Ovary (tissue), 9 donors: ENCODE data around the gene AP5B1. TPM values are rescaled to one million over a fixed set of nuclear protein-coding genes. Genes with fewer than 3 reads are reported as not detected.

Experiments
- DNase-seq, 5 donors: peaks; one replicate each; pipeline ENCODE4 v3.0.0-alpha.2; 2019 to 2020
- H3K27ac ChIP-seq, 2 donors: fragments of 200-600 bp; one replicate each; pipeline versions ENCODE4 v1.5.1 to v1.8.0; 2019 to 2022
- H3K27me3 ChIP-seq: fragments of 200-600 bp; one replicate; pipeline ENCODE4 v1.8.0; 2022
- H3K36me3 ChIP-seq: fragments of 200-600 bp; sonication (generic); one replicate; pipeline ENCODE4 v1.5.1; 2019
- H3K4me1 ChIP-seq: one replicate; pipeline ENCODE4 v1.8.1; 2013; ENCODE audit warnings: mild to moderate bottlenecking, moderate library complexity; ENCODE audit not compliant: insufficient read depth
- H3K4me3 ChIP-seq: fragments of 200-600 bp; sonication (generic); one replicate; pipeline ENCODE4 v1.5.1; 2017
- H3K9me3 ChIP-seq, 2 donors: fragments of 200-600 bp in 1 of 2; sonication (generic) in 1 of 2; one replicate each; pipeline versions ENCODE4 v1.5.1 to v1.8.1; 2013 to 2019; ENCODE audit warnings: mild to moderate bottlenecking in 1 of 2, moderate library complexity in 1 of 2
- EP300 ChIP-seq: sonication (generic); formaldehyde crosslinking; IDR thresholded peaks from one replicate; pipeline ENCODE4 v1.6.1; 2017; ENCODE audit warnings: antibody characterized with exemption
- POLR2A ChIP-seq: fragments of 450-650 bp; IDR thresholded peaks from one replicate; pipeline ENCODE4 v1.6.1; 2017; ENCODE audit warnings: antibody characterized with exemption, mild to moderate bottlenecking, moderate library complexity
- WGBS, 3 donors: extraction: QIAGEN DNeasy Blood & Tissue Kit in 1 of 3; methylation state at CpG; one replicate each; pipeline versions ENCODE4 v1.1.5 to v1.1.7; 2013 to 2017; 5-methylcytosine and 5-hydroxymethylcytosine counted together
- intact Hi-C, 4 donors: fragments of 100-400 bp; cut with DNase I; formaldehyde crosslinking; loops; one replicate each; pipeline versions ENCODE4 v1.11.0 to v1.15.1; 2022 to 2023
- polyA plus RNA-seq, 2 donors: library from polyadenylated mRNA; stranded (reverse); fragments of 200-250 nt in 1 of 2; fragments of 350-450 nt in 1 of 2; fragmentation: Illumina TruSeq in 1 of 2; extraction: RNeasy Lipid Tissue Mini Kit (QIAGEN cat#74804) in 1 of 2; gene quantifications; one replicate each; pipeline ENCODE4 v1.2.3, GENCODE V29; 2013 to 2014
- total RNA-seq, 7 donors: library from RNA; depleted of rRNA in 2 of 7; stranded (reverse); fragments of >200 nt in 2 of 7; fragmentation: NEBNext Ultra II Directional in 3 of 7; extraction: Animal tissue kit (Norgen Biotek cat#: 25700) in 3 of 7; gene quantifications; one replicate each; pipeline versions ENCODE4 v1.1.0 to v1.2.4, GENCODE V29; 2016 to 2023
- TF ChIP-seq, protein P1 (sequence below), 3 donors: fragments of 450-650 bp in 2 of 3; fragments of 200-600 bp in 1 of 3; IDR thresholded peaks; one replicate each; pipeline versions ENCODE4 v1.5.1 to v1.8.0; 2016 to 2022; ENCODE audit warnings: antibody characterized with exemption in 3 of 3, mild to moderate bottlenecking in 1 of 3
- donor health status: DM: no; HTN: no; CAD: no; lungs with moderate emphysema.
- donor health status: DM: no; HTN: no; CAD: no.
- donor health status: Bipolar disorder and iron deficiency.
- donor health status: DM: yes; HTN: yes; CAD: no.
- donor health status: DM: no; HTN: no; CAD: no.
- donor health status: DM: yes; HTN: yes; CAD: no.

Gene AP5B1
- total and polyA plus RNA-seq, 9 donors, result 2.3 to 14.7 (median 7.5) TPM

- Histone ChIP-seq H3K9me3 (no peaks in the 10 kb centered on the region), H3K4me3 (no peak overlapping the region), H3K27me3 (no peaks in the 10 kb centered on the region), H3K4me1 (no peaks in the 10 kb centered on the region), H3K36me3 (no peaks in the 10 kb centered on the region), H3K27ac (no peak overlapping the region)
- intact Hi-C loops, result no loop called here
- DNase-seq, result no peak
- 43 to 58% (median 51%) methylated on average over 21 of the region's 21 CpGs for WGBS, 3 donors
- TF ChIP-seq EP300 (no peak), POLR2A (no peak)
- TF ChIP-seq, protein P1, sequence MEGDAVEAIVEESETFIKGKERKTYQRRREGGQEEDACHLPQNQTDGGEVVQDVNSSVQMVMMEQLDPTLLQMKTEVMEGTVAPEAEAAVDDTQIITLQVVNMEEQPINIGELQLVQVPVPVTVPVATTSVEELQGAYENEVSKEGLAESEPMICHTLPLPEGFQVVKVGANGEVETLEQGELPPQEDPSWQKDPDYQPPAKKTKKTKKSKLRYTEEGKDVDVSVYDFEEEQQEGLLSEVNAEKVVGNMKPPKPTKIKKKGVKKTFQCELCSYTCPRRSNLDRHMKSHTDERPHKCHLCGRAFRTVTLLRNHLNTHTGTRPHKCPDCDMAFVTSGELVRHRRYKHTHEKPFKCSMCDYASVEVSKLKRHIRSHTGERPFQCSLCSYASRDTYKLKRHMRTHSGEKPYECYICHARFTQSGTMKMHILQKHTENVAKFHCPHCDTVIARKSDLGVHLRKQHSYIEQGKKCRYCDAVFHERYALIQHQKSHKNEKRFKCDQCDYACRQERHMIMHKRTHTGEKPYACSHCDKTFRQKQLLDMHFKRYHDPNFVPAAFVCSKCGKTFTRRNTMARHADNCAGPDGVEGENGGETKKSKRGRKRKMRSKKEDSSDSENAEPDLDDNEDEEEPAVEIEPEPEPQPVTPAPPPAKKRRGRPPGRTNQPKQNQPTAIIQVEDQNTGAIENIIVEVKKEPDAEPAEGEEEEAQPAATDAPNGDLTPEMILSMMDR (IDR thresholded peaks at IDR 0.05), result no peak
Measured at GRCh38 chr11:65803797-65804492, 23.2 kb upstream of the AP5B1 start.

GRCh38 chr11:65802841-65803240 lies 22.1 kb upstream of the AP5B1 start:
- H3K27me3 ChIP-seq, result no peaks in the 10 kb centered on the region

GRCh38 chr11:65801153-65801987 lies 20.6 kb upstream of the AP5B1 start:
- intact Hi-C loops, result no loop called here
- no peaks in the 10 kb centered on the region for H3K27me3 ChIP-seq
- no peak for TF ChIP-seq EP300
- TF ChIP-seq, protein P1 (IDR thresholded peaks at IDR 0.05), result no peak

More at GRCh38 chr11:65802841-65803240, 22.1 kb upstream of the AP5B1 start:
- H3K4me3 ChIP-seq, result no peak overlapping the region
- no peaks in the 10 kb centered on the region for H3K9me3 ChIP-seq
- no peak overlapping the region for H3K27ac ChIP-seq
- 70 to 79% (median 72%) methylated on average over 9 of the region's 9 CpGs for WGBS, 3 donors
- intact Hi-C loops, result no loop called here
- TF ChIP-seq, protein P1 (IDR thresholded peaks at IDR 0.05), result no peak
- TF ChIP-seq EP300, result no peak
- no peak for TF ChIP-seq POLR2A
- H3K4me1 ChIP-seq, result no peaks in the 10 kb centered on the region
- H3K36me3 ChIP-seq, result no peaks in the 10 kb centered on the region
- DNase-seq, result no peak

GRCh38 chr11:65798882-65799281 lies 18.1 kb upstream of the AP5B1 start:
- Histone ChIP-seq H3K9me3 (no peaks in the 10 kb centered on the region), H3K4me1 (no peaks in the 10 kb centered on the region), H3K36me3 (no peaks in the 10 kb centered on the region), H3K4me3 (no peak overlapping the region), H3K27me3 (no peaks in the 10 kb centered on the region), H3K27ac (no peak overlapping the region)
- intact Hi-C loops, result no loop called here
- TF ChIP-seq POLR2A (no peak), EP300 (no peak)
- TF ChIP-seq, protein P1 (IDR thresholded peaks at IDR 0.05), result no peak
- DNase-seq, result no peak
- WGBS, 3 donors, result 85 to 87% (median 86%) methylated on average over 8 of the region's 8 CpGs

More at GRCh38 chr11:65801153-65801987, 20.6 kb upstream of the AP5B1 start:
- H3K9me3 ChIP-seq, result no peaks in the 10 kb centered on the region
- H3K4me3 ChIP-seq, result no peak overlapping the region
- no peak for DNase-seq
- no peaks in the 10 kb centered on the region for H3K36me3 ChIP-seq
- H3K27ac ChIP-seq, result no peak overlapping the region
- 60 to 67% (median 67%) methylated on average over 18 of the region's 18 CpGs for WGBS, 3 donors
- H3K4me1 ChIP-seq, result no peaks in the 10 kb centered on the region
